ENCODE data around the gene MCF2L. TPM values are rescaled to one million over a fixed set of nuclear protein-coding genes. Genes with fewer than 3 reads are reported as not detected.

MCF2L gene
- polyA plus RNA-seq, 2 of the 4 experiments (the other 2 are of a cell fraction), result 0.36 to 0.92 TPM

- Histone ChIP-seq H3K4me1 (peaks cover 31% of the 10 kb centered on the region), H3K4me3 (no peak overlapping the region), H3K27ac (peak overlapping the region in 1 of 2 experiments; percentile 86; a peak in 1 of 6 replicates), H3K4me2 (no peak overlapping the region), H3K9me3 (no peaks in the 10 kb centered on the region)
- FAIRE-seq, result no peak
- ChIA-PET POLR2A (no interaction called here), CTCF (interaction anchor here (1.1 kb wide), 1 partner anchor 15 kb away, joined by 3 read pairs; no protein-coding TSS in a partner anchor)
- DNase-seq (ENCODE audit: low read depth in 1 of 2, low spot score in 1 of 2), result no peak
- TF ChIP-seq GATA3 (IDR thresholded peaks at IDR 0.05; ENCODE audit: borderline replicate concordance) (no peak), EP300 (IDR thresholded peaks at IDR 0.05) (no peak)
- 85% methylated on average over 12 of the region's 12 CpGs for WGBS (ENCODE audit: missing lambda C conversion rate)
- ATAC-seq, result no peak
Observed at GRCh38 chr13:113102727-113103126, 133.7 kb downstream of the MCF2L start.

GRCh38 chr13:113103646-113104045 lies 134.6 kb downstream of the MCF2L start:
- peaks cover 31% of the 10 kb centered on the region for H3K4me1 ChIP-seq
- WGBS (ENCODE audit: missing lambda C conversion rate), result 94% methylated on average over 3 of the region's 9 CpGs
- no peak for FAIRE-seq
- POLR2A ChIA-PET, result no interaction called here
- H3K9me3 ChIP-seq, result no peaks in the 10 kb centered on the region
- no peak for DNase-seq (ENCODE audit: low read depth in 1 of 2, low spot score in 1 of 2)
- no peak overlapping the region for H3K4me2 ChIP-seq
- CTCF ChIA-PET, result no interaction called here
- no peak for ATAC-seq
- no peak for TF ChIP-seq CEBPB (IDR thresholded peaks at IDR 0.05)
- no peak for TF ChIP-seq CBX2 (IDR thresholded peaks at IDR 0.05; ENCODE audit: borderline replicate concordance, low read depth)
- TF ChIP-seq REST (IDR thresholded peaks at IDR 0.05), result no peak
- no peak for TF ChIP-seq ATOH8 (CRISPR knock-in tag; IDR thresholded peaks at IDR 0.05; ENCODE audit: low read depth)
- no peak for TF ChIP-seq HEYL (CRISPR knock-in tag; IDR thresholded peaks at IDR 0.05)
- no peak for TF ChIP-seq ESRRA (IDR thresholded peaks at IDR 0.05; ENCODE audit: borderline replicate concordance, low read length)
- H3K4me3 ChIP-seq, result no peak overlapping the region
- H3K27ac ChIP-seq, result peak overlapping the region; percentile 86; a peak in 5 of 6 replicates

GRCh38 chr13:113105032-113105920 lies 136.3 kb downstream of the MCF2L start, which contains the start of gene F7:
F7 (plus strand) TSS chr13:113105791; CDS start chr13:113105842, 51 bp downstream.
- TF ChIP-seq EP300 (IDR thresholded peaks at IDR 0.05) (peak in 1 of 2 experiments; percentile 10; a peak in 1 of 5 replicates), FOXS1 (CRISPR knock-in tag; IDR thresholded peaks at IDR 0.05) (no peak)
- ATAC-seq, result peak; percentile 73 to 84
- 17% methylated on average over 14 of the region's 17 CpGs for WGBS (ENCODE audit: missing lambda C conversion rate)
- no peak for FAIRE-seq
- Histone ChIP-seq H3K4me2 (peak within 1 kb of the TSS; percentile 80), H3K4me3 (no peak within 1 kb of the TSS), H3K27ac (peak within 1 kb of the TSS; percentile 86), H3K4me1 (peaks cover 31% of the 10 kb centered on the region), H3K9me3 (no peaks in the 10 kb centered on the region)
- POLR2A ChIA-PET, result no interaction called here
- peak; percentile 19 to 69 for DNase-seq (ENCODE audit: low read depth in 1 of 2, low spot score in 1 of 2)
- CTCF ChIA-PET, result no interaction called here

GRCh38 chr13:113105921-113106452 lies 137.0 kb downstream of the MCF2L start:
- POLR2A ChIA-PET, result no interaction called here
- CTCF ChIA-PET, result no interaction called here
- peak overlapping the region; percentile 86 for H3K27ac ChIP-seq
- WGBS (ENCODE audit: missing lambda C conversion rate), result 35% methylated on average over 6 of the region's 16 CpGs
- no peak for FAIRE-seq
- ATAC-seq, result peak in 1 of 2 experiments; percentile 4; a peak in 1 of 6 replicates
- peak overlapping the region; percentile 80 for H3K4me2 ChIP-seq
- no peak for DNase-seq (ENCODE audit: low read depth in 1 of 2, low spot score in 1 of 2)
- H3K4me3 ChIP-seq, result no peak overlapping the region
- TF ChIP-seq CEBPB (IDR thresholded peaks at IDR 0.05) (no peak), CHD4 (IDR thresholded peaks at IDR 0.05; ENCODE audit: borderline replicate concordance) (no peak), GATA3 (IDR thresholded peaks at IDR 0.05; ENCODE audit: borderline replicate concordance) (no peak), FOXS1 (CRISPR knock-in tag; IDR thresholded peaks at IDR 0.05) (no peak), E2F6 (IDR thresholded peaks at IDR 0.05; ENCODE audit: borderline replicate concordance, low read depth) (no peak)
- H3K9me3 ChIP-seq, result no peaks in the 10 kb centered on the region
- H3K4me1 ChIP-seq, result peaks cover 31% of the 10 kb centered on the region

All from A549 (cell line).